K562 (cell line): Measurements from ENCODE around the gene LENG8. TPM values are rescaled to one million over a fixed set of nuclear protein-coding genes. Genes with fewer than 3 reads are reported as not detected.

ENCODE experiments used
- CGGBP1 ChIP-seq: fragments of 250-450 bp; sonication (Bioruptor Pico); IDR thresholded peaks from 2 replicates; pipeline ENCODE4 v1.9.0; 2021; ENCODE audit warnings: mild to moderate bottlenecking
- CHAMP1 ChIP-seq: fragments of 450-650 bp; IDR thresholded peaks from 2 replicates; pipeline ENCODE4 v1.6.1; 2016; ENCODE audit warnings: mild to moderate bottlenecking
- E2F1 ChIP-seq: sonication (generic); formaldehyde crosslinking; IDR thresholded peaks from 2 replicates; pipeline ENCODE4 v1.8.1; 2023; ENCODE audit warnings: mild to moderate bottlenecking, missing genetic modification reagents, moderate library complexity
- ETV5 ChIP-seq: sonication (generic); formaldehyde crosslinking; IDR thresholded peaks from 2 replicates; pipeline ENCODE4 v1.4.0; 2020; ENCODE audit warnings: low read depth, mild to moderate bottlenecking, missing genetic modification reagents
- FOXA3 ChIP-seq, 2 experiments: fragments of 450-650 bp in 1 of 2; sonication (generic) in 1 of 2; formaldehyde crosslinking; IDR thresholded peaks in 1 of 2; conservative IDR thresholded peaks in 1 of 2; 2 replicates each; pipeline versions ENCODE4 v1.4.0 to v1.8.0; 2020 to 2022; ENCODE audit warnings: mild to moderate bottlenecking in 2 of 2, missing genetic modification reagents in 1 of 2
- GABPA ChIP-seq: fragments of 200-800 bp; sonication (Bioruptor generic); conservative IDR thresholded peaks from 2 replicates; pipeline ENCODE4 v1.6.1; 2016; ENCODE audit warnings: low read depth, missing genetic modification characterization, missing compliant biosample characterization
- HEY1 ChIP-seq: fragments of 250-450 bp; sonication (Bioruptor Pico); IDR thresholded peaks from 2 replicates; pipeline ENCODE4 v1.5.0; 2020; ENCODE audit warnings: mild to moderate bottlenecking, moderate library complexity, borderline replicate concordance
- JUN ChIP-seq, 2 experiments: sonication (generic) in 1 of 2; formaldehyde crosslinking in 1 of 2; IDR thresholded peaks; 2 replicates each; pipeline versions ENCODE4 v1.6.1 to v1.8.0; 2012 to 2022; ENCODE audit warnings: borderline replicate concordance in 2 of 2, mild to moderate bottlenecking in 2 of 2, improper control_type of control experiment in 1 of 2, low read depth in 1 of 2, low read length in 1 of 2, missing genetic modification reagents in 1 of 2
- NBN ChIP-seq: fragments of 450-650 bp; IDR thresholded peaks from 2 replicates; pipeline ENCODE4 v1.6.1; 2016; ENCODE audit warnings: low read depth, mild to moderate bottlenecking
- NCOA4 ChIP-seq: fragments of 450-650 bp; IDR thresholded peaks from 2 replicates; pipeline ENCODE4 v1.6.1; 2018; ENCODE audit warnings: mild to moderate bottlenecking; ENCODE audit not compliant: partially characterized antibody
- NFE2L1 ChIP-seq: fragments of 450-650 bp; IDR thresholded peaks from 2 replicates; pipeline ENCODE4 v1.6.1; 2016; ENCODE audit warnings: missing genetic modification characterization, low read depth, mild to moderate bottlenecking, missing compliant biosample characterization, moderate library complexity, borderline replicate concordance
- POLR2AphosphoS5 ChIP-seq: IDR thresholded peaks from 2 replicates; pipeline ENCODE4 v1.6.1; 2011; ENCODE audit warnings: mild to moderate bottlenecking, low read depth, low read length, moderate library complexity; ENCODE audit not compliant: control insufficient read depth, insufficient read depth
- SIN3B ChIP-seq: fragments of 450-650 bp; IDR thresholded peaks from 2 replicates; pipeline ENCODE4 v1.6.1; 2017; ENCODE audit warnings: low read depth, mild to moderate bottlenecking, moderate library complexity
- SMAD1 ChIP-seq: fragments of 150-350 bp; IDR thresholded peaks from 2 replicates; pipeline ENCODE4 v1.6.1; 2014; ENCODE audit warnings: low read length, low read depth; ENCODE audit not compliant: partially characterized antibody
- SNAPC5 ChIP-seq: fragments of 250-450 bp; sonication (Bioruptor Pico); IDR thresholded peaks from 2 replicates; pipeline ENCODE4 v1.8.0; 2021; ENCODE audit warnings: moderate library complexity, mild to moderate bottlenecking, inconsistent platforms
- TEAD2 ChIP-seq: fragments of 450-650 bp; IDR thresholded peaks from 2 replicates; pipeline ENCODE4 v1.6.1; 2016; ENCODE audit warnings: missing genetic modification characterization, control low read depth, missing compliant biosample characterization
- TGIF2 ChIP-seq: sonication (generic); formaldehyde crosslinking; IDR thresholded peaks from 2 replicates; pipeline ENCODE4 v1.8.1; 2022; ENCODE audit warnings: mild to moderate bottlenecking, missing genetic modification reagents, moderate library complexity
- ZNF12 ChIP-seq: sonication (generic); formaldehyde crosslinking; IDR thresholded peaks from 2 replicates; pipeline ENCODE4 v1.4.0; 2020; ENCODE audit warnings: mild to moderate bottlenecking, missing genetic modification reagents
- ZNF232 ChIP-seq: sonication (generic); formaldehyde crosslinking; IDR thresholded peaks from 2 replicates; pipeline ENCODE4 v1.8.0; 2022; ENCODE audit warnings: mild to moderate bottlenecking, missing genetic modification reagents
- ZNF274 ChIP-seq: IDR thresholded peaks from 2 replicates; pipeline ENCODE4 v1.6.1; 2011; ENCODE audit warnings: low read depth, mild to moderate bottlenecking, low read length, moderate library complexity, borderline replicate concordance
- ZNF583 ChIP-seq: fragments of 250-450 bp; sonication (Bioruptor Pico); IDR thresholded peaks from 2 replicates; pipeline ENCODE4 v1.4.0; 2020
- polyA plus RNA-seq, 8 experiments: library from polyadenylated mRNA; depleted of rRNA in 4 of 8; stranded (reverse) in 5 of 8; unstranded in 3 of 8; fragments of >200 nt; fragmentation: Nextera tagmentation in 2 of 8; fragmentation: Illumina TruSeq in 1 of 8; extraction: Ambion mirVana in 2 of 8; extraction: Trizol in 1 of 8; gene quantifications; 2 replicates each; pipeline versions ENCODE4 v1.2.1 to v1.2.3, GENCODE V29; 2011 to 2014; ENCODE audit warnings: inconsistent platforms in 1 of 8, missing spikeins in 1 of 8
- total RNA-seq, 7 experiments: library from RNA; depleted of rRNA in 6 of 7; stranded (reverse); fragments of >200 nt in 6 of 7; fragmentation: Illumina TruSeq in 2 of 7; extraction: Trizol in 2 of 7; gene quantifications; 2 replicates each; pipeline versions ENCODE4 v1.2.1 to v1.2.3, GENCODE V29; 2011 to 2021; ENCODE audit warnings: low replicate concordance in 1 of 7

Gene LENG8
- total and polyA plus RNA-seq, 9 of the 15 experiments (the other 6 are each of a cell fraction or from before 2014, with no cell fraction given) = 0.74 to 146 (median 28.1) TPM

- TF ChIP-seq ZNF274 (no peak), NFE2L1 (tag) (no peak), CGGBP1 (no peak), SIN3B (peak; percentile 26; the same call in 1 of the 2 replicates), ZNF12 (CRISPR knock-in tag) (no peak), ETV5 (no peak; the same call in 1 of the 2 replicates), TGIF2 (no peak), ZNF232 (no peak), POLR2AphosphoS5 (peak; percentile 49; the same call in 1 of the 2 replicates), HEY1 (CRISPR knock-in tag) (no peak), SMAD1 (peak; percentile 39), SNAPC5 (no peak), NCOA4 (no peak), NBN (peak; percentile 49; the same call in 1 of the 2 replicates), ZNF583 (CRISPR knock-in tag) (no peak), GABPA (tag) (peak; percentile 71), TEAD2 (no peak), JUN (IDR thresholded peaks at IDR 0.05; ENCODE audit: borderline replicate concordance, low read depth, low read length) (no peak), JUN (CRISPR knock-in tag; IDR thresholded peaks at IDR 0.05; ENCODE audit: borderline replicate concordance) (peak; percentile 34; the same call in 1 of the 2 replicates), FOXA3 (CRISPR knock-in tag; conservative IDR thresholded peaks at IDR 0.05 in 1 of 2, IDR thresholded peaks at IDR 0.05 in 1 of 2) (peak in 1 of 2 experiments; percentile 33; a peak in 1 of 4 replicates), CHAMP1 (no peak), E2F1 (CRISPR knock-in tag) (0 out of 2 replicates have a peak, but pooled peaks have one; percentile 7)
These were observed 15.8 kb downstream of the LENG8 start (continued) for GRCh38 chr19:54464630-54465425.
